Stomach (tissue), 4 donors: ENCODE data around the gene SMAP2.

Experiments used
- EP300 ChIP-seq: sonication (generic); formaldehyde crosslinking; IDR thresholded peaks from one replicate; pipeline ENCODE4 v1.6.1; 2017; ENCODE audit warnings: antibody characterized with exemption
- TF ChIP-seq, protein P1 (sequence below), 7 experiments: fragments of 450-650 bp in 4 of 7; fragments of 200-600 bp in 3 of 7; sonication (generic) in 3 of 7; IDR thresholded peaks; one replicate each; pipeline ENCODE4 v1.5.1; 2016 to 2019; ENCODE audit warnings: antibody characterized with exemption in 7 of 7, control low read depth in 2 of 7, mild to moderate bottlenecking in 1 of 7

DNA sequence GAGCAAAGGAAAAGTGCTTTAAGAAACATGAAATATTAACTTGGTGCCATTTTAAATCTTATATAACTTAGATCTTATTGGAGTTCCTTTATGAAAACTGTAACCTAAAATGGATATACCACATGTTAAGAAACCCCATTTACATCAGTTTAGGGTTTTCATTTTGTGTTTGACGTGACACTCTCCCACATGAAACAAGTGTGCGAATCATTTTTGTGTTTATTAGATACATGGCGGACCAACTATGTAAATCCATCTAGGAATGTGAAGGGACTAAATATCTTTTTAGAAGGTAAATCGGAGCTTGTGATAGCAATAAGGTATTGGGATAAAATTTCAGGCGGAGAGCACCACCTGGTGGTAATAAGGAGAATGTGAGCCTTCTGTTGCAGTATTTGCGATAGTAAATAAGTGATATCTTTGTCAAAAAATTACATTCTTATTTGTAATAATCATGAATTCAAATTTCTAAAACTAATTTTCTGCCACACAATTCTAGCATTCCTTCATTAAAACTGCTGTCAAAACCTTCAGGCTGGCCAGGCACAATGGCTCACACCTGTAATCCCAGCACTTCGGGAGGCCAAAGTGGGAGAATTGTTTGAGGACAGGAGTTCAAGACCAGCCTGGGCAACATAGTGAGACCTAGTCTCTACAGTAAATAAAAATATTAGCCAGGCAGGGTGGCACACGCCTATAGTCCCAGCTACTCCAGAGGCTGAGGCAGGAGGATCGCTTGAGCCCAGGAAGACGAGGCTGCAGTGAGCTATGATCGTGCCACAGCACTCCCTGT, 31.3 kb downstream of the SMAP2 start:
- TF ChIP-seq, protein P1, sequence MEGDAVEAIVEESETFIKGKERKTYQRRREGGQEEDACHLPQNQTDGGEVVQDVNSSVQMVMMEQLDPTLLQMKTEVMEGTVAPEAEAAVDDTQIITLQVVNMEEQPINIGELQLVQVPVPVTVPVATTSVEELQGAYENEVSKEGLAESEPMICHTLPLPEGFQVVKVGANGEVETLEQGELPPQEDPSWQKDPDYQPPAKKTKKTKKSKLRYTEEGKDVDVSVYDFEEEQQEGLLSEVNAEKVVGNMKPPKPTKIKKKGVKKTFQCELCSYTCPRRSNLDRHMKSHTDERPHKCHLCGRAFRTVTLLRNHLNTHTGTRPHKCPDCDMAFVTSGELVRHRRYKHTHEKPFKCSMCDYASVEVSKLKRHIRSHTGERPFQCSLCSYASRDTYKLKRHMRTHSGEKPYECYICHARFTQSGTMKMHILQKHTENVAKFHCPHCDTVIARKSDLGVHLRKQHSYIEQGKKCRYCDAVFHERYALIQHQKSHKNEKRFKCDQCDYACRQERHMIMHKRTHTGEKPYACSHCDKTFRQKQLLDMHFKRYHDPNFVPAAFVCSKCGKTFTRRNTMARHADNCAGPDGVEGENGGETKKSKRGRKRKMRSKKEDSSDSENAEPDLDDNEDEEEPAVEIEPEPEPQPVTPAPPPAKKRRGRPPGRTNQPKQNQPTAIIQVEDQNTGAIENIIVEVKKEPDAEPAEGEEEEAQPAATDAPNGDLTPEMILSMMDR (IDR thresholded peaks at IDR 0.05) = peak in 5 of 7 experiments; percentile 56 to 90 (median 82)
- no peak for TF ChIP-seq EP300
